IPS-NIHi11 (cell line): ENCODE measurements around the gene HK2.
"Not testable (repeated sequence)": the region's sequence is repeated elsewhere in the genome, so short reads cannot be mapped to it uniquely, and the experiment has no call there.

Experiments used
- DNase-seq: peaks from one replicate; pipeline ENCODE4 v3.0.0; 2012; ENCODE audit warnings: mixed read lengths, low spot score

HK2 gene

GRCh38 chr2:74895001-74895400 lies 61.1 kb downstream of the HK2 start:
- DNase-seq, result no peak

- no peak for DNase-seq
These were observed 62.3 kb downstream of the HK2 start for GRCh38 chr2:74896232-74896631.

GRCh38 chr2:74900225-74900624 lies 66.3 kb downstream of the HK2 start:
- not testable (repeated sequence) for DNase-seq

- no peak for DNase-seq
These were observed 68.4 kb downstream of the HK2 start for GRCh38 chr2:74902281-74902860.

- DNase-seq, result no peak
These were observed 72.5 kb downstream of the HK2 start for GRCh38 chr2:74906395-74906794.

GRCh38 chr2:74907560-74907959 lies 73.6 kb downstream of the HK2 start:
- not testable (repeated sequence) for DNase-seq

GRCh38 chr2:74908748-74909444 lies 75.0 kb downstream of the HK2 start:
- no peak for DNase-seq

GRCh38 chr2:74910245-74910644 lies 76.3 kb downstream of the HK2 start:
- no peak for DNase-seq

- DNase-seq, result no peak
These were observed 77.1 kb downstream of the HK2 start for GRCh38 chr2:74911061-74911460.

- no peak for DNase-seq
These were observed 81.8 kb downstream of the HK2 start for GRCh38 chr2:74915743-74916142.

- DNase-seq, result no peak
These were observed 82.5 kb downstream of the HK2 start for GRCh38 chr2:74916394-74916793.

- peak; percentile 32 for DNase-seq
These were observed 84.0 kb downstream of the HK2 start for GRCh38 chr2:74917702-74918619.

- DNase-seq, result peak; percentile 93
These were observed 85.9 kb downstream of the HK2 start for GRCh38 chr2:74919827-74920226.

- DNase-seq, result peak; percentile 36
These were observed 87.4 kb downstream of the HK2 start for GRCh38 chr2:74921236-74921736.

GRCh38 chr2:74922592-74923227 lies 88.8 kb downstream of the HK2 start:
- no peak for DNase-seq

- DNase-seq, result no peak
These were observed 90.7 kb downstream of the HK2 start for GRCh38 chr2:74924463-74925265.

GRCh38 chr2:74925361-74925786 lies 91.4 kb downstream of the HK2 start:
- DNase-seq, result no peak

GRCh38 chr2:74927621-74928020 lies 93.7 kb downstream of the HK2 start:
- no peak for DNase-seq

GRCh38 chr2:74930811-74931486 lies 97.0 kb downstream of the HK2 start:
- no peak for DNase-seq

GRCh38 chr2:74931940-74932339 lies 98.0 kb downstream of the HK2 start:
- no peak for DNase-seq

GRCh38 chr2:74935975-74936391 lies 102.1 kb downstream of the HK2 start:
- no peak for DNase-seq
